Measurements from ENCODE around the gene HNRNPA2B1.
"Not testable (repeated sequence)": the region's sequence is repeated elsewhere in the genome, so short reads cannot be mapped to it uniquely, and the experiment has no call there.

HNRNPA2B1 gene

DNA sequence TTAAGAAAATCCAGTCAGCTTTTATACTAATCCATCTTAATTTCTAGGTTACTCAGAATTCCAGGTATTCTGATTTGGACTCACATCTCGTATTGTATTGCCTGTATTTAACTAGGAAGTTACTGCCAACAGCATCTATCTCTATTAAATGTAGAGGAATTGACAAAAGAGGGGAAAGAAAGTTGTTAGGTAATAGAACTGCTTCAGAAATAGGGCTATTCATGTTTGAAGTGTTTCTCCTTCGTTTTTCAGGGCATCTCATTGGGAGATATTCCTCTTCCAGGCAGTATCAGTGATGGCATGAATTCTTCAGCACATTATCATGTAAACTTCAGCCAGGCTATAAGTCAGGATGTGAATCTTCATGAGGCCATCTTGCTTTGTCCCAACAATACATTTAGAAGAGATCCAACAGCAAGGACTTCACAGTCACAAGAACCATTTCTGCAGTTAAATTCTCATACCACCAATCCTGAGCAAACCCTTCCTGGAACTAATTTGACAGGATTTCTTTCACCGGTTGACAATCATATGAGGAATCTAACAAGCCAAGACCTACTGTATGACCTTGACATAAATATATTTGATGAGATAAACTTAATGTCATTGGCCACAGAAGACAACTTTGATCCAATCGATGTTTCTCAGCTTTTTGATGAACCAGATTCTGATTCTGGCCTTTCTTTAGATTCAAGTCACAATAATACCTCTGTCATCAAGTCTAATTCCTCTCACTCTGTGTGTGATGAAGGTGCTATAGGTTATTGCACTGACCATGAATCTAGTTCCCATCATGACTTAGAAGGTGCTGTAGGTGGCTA is 16.1 kb downstream of the HNRNPA2B1 start:
- not testable (repeated sequence) for DNase-seq (ENCODE audit: low spot score)

GRCh38 chr7:26183545-26184280 is 16.8 kb downstream of the HNRNPA2B1 start:
- DNase-seq (ENCODE audit: low spot score), result no peak

DNA sequence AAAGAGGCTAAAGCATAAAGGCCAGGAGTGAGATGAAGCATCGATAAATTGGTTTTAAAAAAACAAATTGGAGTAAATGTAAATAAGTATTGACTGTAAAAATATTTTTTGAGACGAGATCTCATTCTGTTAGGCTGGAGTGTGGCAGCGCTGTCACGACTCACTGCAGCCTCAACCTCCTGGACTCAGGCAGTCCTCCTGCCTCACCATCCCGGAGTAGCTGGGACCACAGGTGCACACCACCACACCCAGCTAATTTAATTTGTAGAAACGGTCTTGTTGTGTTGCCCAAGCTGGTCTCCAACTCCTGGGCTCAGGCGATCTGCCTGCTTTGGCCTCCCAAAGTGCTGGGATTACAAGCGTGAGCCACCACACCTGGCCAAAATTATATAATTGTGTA is 17.8 kb downstream of the HNRNPA2B1 start:
- DNase-seq (ENCODE audit: low spot score), result no peak

DNA sequence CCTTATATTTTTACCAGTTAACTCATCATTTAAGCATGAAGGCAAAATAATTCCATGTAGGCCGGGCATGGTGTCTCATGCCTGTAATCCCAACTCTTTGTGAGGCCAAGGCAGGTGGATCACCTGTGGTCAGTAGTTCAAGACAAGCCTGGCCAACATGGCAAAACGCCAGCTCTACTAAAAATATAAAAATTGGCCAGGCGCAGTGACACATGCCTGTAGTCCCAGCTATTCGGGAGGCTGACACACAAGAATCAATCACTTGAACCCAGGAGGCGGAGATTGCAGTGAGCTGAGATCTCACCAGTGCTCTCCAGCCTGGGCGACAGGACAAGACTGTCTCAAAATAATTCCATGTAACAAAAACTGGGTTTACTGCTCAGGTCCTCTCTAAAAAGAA is 18.3 kb downstream of the HNRNPA2B1 start:
- no peak for DNase-seq (ENCODE audit: low spot score)

DNA sequence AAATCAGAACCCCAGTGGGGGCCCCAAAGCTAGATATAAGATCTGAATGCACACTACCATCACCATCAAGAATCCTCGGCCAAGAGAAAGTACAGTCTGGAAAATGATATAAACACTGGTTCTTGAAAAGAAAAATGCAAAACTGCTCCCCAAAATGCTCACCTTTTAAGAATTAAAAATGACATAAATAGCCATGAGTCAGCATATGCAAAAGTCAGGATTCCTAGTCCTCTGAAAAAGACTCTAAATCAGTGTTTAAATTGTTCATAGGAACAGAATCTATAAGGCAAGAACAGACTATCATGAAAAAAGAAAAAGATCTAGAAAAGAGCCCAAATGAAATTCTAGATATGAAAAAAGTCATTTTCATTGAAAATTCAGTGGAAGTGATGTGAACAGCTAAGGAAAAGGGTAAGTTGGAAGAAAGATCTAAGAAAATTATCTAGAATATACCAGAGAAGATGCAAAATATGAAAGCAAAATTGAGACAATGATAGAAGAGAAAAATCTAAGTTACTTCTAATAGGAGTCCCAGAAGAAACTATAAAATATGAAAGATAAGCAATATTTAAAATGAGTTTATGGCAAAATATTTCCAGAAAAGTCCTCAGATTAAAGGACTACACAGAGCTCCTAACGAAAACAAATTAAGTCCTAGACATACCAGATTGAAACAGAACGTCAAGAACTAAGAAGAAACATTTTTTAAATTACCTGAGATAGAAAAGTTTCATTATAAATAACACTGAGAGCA is 18.9 kb downstream of the HNRNPA2B1 start:
- no peak for DNase-seq (ENCODE audit: low spot score)

GRCh38 chr7:26180792-26181198 is 19.8 kb downstream of the HNRNPA2B1 start:
- no peak for DNase-seq (ENCODE audit: low spot score)

DNA sequence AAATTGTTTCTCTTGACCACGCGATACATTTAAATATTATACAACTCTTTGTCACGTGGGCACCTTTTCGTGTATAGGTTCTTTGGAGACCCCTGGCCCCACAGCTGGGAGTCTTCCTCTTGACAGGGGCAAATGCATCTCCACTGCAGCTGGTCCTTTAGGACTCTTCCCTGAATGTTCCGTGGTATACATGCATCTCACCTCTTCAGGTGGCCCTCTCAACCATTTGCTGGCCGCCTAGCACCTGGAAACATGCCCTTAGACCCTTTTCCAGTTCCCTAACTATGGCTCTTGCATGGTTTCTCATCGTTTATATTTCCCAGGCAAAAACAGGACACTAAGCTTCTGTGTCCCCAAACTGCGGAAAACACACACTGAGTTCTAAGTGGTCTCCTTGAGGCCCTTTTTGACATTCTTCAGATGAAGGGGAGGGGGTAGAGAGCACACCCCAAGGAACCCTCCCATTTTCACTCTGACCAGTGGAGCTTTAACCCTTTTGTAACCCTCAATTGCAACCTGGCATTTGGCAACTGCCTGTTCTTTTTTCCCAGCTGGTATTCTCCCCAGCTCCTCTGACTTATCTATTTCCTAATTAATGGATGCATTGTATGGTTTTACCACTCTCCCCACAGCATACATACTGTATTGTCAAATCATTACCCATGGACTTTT is 20.6 kb downstream of the HNRNPA2B1 start:
- no peak for DNase-seq (ENCODE audit: low spot score)

DNA sequence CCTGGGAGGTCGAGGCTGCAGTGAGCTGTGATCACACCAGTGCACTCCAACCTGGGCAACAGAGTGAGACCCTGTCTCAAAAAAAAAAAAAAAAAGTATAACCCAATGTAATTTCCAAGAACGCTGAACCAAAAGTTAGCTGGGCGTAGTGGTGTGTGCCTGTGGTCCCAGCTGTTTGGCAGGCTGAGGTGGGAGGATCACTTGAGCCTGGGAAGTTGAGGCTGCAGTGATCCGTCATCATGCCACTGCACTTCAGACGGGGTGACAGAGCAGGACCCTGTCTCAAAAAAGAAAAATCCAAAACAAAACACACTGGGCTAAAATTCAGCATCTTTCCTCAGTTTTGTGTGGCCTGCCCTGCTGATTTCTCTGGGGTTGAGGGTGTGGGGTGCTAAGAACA is 21.1 kb downstream of the HNRNPA2B1 start:
- DNase-seq (ENCODE audit: low spot score), result no peak

GRCh38 chr7:26178272-26178960 is 22.1 kb downstream of the HNRNPA2B1 start:
- DNase-seq (ENCODE audit: low spot score), result no peak

GRCh38 chr7:26177269-26177668 is 23.3 kb downstream of the HNRNPA2B1 start:
- not testable (repeated sequence) for DNase-seq (ENCODE audit: low spot score)

- not testable (repeated sequence) for DNase-seq (ENCODE audit: low spot score)
Observed at GRCh38 chr7:26176696-26177095, 23.9 kb downstream of the HNRNPA2B1 start.

DNA sequence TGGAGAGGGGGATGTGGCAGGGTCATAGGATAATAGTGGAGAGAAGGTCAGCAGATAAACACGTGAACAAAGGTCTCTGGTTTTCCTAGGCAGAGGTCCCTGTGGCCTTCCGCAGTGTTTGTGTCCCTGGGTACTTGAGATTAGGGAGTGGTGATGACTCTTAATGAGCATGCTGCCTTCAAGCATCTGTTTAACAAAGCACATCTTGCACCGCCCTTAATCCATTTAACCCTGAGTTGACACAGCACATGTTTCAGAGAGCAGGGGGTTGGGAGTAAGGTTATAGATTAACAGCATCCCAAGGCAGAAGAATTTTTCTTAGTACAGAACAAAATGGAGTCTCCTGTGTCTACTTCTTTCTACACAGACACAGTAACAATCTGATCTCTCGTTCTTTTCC is 24.6 kb downstream of the HNRNPA2B1 start:
- DNase-seq (ENCODE audit: low spot score), result not testable (repeated sequence)

DNA sequence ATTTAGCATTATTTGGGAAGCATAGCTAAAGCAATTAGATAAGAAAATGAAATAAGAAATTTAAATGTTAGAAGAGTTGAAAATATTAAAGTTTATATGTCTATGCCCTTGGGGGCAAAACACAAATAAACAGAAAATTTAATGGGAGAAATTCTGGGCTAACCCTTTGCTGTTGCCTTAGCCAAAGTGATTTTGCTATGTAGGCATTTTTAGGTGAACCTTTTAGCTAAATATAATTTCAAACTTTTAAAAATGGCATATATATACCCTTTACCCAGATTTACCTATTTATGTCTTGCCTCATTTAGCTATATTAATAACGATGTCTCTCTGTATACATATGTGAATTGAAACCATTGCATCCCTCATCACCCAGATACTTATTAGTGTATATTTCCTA is 28.5 kb downstream of the HNRNPA2B1 start:
- no peak for DNase-seq (ENCODE audit: low spot score)

DNA sequence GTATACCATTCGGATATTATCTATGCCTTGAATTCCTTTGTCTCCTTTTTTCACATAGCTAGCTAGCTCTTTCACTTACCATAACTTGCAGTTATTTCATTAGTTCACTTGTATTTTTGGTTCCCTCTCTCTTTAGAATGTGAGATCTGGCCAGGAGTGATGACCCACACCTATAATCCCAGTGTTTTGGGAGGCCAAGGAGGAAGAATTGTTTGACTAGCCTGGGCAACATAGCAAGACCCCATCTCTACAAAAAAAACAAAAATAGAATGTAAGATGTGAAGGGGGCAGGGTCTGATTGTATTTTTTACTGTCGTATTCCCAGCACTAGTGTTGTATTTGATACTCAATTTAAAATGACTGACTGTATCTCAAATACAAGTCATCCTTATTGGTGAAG is 28.9 kb downstream of the HNRNPA2B1 start:
- DNase-seq (ENCODE audit: low spot score), result no peak

DNA sequence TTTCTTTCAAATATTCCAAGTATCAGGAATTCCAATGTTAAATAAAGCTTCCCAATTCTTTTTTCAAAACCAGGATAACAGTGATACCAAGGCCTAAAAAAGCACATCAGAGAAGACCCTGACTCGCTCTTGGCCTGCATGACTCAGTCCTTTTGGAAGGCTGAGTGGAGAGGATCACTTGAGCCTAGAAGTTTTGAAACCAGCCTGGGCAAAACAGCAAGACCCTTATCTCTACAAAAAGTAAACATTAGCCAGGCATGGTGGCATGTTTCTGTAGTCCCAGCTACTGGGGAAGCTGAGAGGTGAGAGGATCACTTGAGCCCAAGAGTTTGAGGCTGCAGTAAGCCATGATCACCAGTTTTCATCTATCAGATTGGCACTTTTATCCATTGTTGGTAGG is 29.9 kb downstream of the HNRNPA2B1 start:
- DNase-seq (ENCODE audit: low spot score), result no peak

DNA sequence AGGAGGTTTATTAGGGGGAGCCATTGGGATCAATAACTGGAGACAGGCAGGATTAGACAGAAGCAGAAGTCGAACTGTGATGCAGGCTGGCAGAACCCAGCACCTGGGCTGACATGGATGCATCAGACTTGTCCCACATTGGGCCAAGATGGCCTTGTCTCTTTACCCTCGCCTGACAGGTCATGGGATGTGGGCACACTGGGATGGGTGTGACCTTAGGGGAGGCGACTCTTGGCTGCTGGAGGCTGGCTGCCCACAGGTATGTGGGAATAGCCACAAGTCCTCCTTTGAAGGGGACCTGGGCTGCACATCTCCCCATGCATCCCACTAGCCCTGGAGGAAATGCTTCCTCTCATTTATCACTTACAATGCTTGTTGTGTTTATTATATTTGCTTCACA is 31.3 kb downstream of the HNRNPA2B1 start:
- DNase-seq (ENCODE audit: low spot score), result no peak

DNA sequence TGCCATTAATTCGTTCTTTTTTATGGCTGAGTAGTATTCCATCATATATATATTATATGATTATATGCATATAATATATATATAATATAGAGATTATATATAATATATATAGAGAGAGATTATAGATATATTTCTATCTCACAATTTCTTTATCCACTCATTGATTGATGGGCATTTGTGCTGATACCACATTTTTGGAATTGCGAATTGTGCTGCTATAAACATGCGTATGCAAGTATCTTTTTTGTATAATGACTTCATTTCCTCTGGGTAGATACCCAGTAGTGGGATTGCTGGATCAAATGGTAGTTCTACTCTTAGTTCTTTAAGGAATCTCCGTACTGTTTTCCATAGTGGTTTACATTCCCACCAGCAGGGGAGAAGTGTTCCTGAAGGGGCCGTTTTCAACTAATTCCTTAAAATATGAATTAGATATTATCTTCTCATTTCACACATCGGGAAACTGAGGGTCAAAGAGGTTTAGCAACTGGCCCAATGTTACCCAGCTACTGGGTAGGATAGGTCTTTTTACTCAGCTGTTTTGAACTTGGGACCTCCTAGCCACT is 32.0 kb downstream of the HNRNPA2B1 start:
- DNase-seq (ENCODE audit: low spot score), result no peak

- no peak for DNase-seq (ENCODE audit: low spot score)
Observed at GRCh38 chr7:26167303-26167934, 33.1 kb downstream of the HNRNPA2B1 start.

DNA sequence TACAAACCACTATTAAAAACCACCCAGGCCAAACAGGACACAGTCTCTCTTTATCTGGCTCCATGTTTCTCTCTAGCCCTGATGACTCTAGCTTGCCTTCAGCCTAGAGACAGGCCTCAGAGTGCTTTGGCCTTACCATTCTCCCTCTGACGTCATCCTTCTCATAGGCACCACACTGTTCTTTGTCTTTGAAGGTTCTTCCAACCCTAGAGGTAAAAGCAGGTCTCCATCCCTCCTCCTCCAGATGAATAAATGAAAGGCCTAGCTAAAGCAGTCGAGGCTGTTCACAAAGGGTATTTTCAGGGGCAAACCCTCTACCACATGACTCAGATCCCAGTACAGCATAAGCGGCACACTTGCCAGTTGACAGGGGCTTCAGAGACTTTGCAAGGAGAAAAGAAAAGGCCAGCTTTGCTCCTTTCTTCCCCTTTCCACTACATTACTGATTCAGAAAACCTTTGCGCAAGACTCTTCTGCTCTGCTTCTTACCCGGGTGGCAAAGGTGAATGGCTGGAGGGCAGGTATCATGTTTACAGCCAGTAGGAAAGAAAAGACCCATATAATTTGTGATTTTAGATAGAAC is 33.8 kb downstream of the HNRNPA2B1 start:
- DNase-seq (ENCODE audit: low spot score), result no peak

DNA sequence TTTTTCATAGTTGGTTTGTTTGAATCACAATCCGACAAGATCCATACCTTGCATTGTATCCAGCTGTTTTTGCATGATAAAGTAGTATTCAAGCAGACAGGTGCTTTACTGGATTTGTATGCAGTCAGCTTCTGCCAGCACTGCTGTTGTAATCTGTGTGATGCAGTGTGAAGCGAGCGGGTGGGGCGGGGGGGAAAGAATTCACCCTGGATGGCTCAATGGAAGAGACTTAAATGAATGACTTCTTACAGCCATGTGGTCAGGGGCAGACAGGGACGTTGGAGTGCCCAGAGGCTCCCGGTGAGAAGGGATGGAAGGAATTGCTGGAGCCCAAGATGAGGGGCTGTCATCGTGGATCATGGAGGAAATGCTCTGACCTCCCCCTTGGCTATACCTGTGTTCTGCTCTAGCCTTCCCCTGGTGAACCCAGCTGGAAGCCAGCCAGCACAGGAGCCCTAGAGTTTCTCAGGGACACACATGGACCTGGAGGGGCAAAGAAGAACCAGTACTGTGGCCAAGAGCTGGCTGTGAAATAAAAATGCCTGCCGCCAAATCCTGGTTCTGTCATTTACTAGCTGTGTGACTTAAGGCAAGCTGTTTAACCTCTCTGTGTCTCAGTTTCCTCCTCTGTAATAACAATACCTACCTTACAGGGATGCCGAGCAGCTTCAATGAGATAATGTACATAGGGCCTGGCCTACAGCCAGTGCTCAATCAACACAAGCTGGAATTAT is 34.4 kb downstream of the HNRNPA2B1 start:
- no peak for DNase-seq (ENCODE audit: low spot score)

All from RKO (cell line).